Panc1 (cell line): Measurements from ENCODE around the gene GM2A. TPM values are rescaled to one million over a fixed set of nuclear protein-coding genes. Genes with fewer than 3 reads are reported as not detected.

Experiments used
- ATAC-seq: fragments of 200-7000 bp; cut with Tn5 transposase; 2 replicates; pipeline ENCODE4 v1.9.1; 2020; ENCODE audit warnings: mild to moderate bottlenecking, moderate library complexity
- BruUV-seq: library from RNA; stranded (reverse); fragments of 400-500 nt; replicated peaks from 2 replicates; lab custom pipeline; 2021; lab: Mats Ljungman, UMichigan
- CTCF ChIA-PET: fragments of 300-600 bp; sonication (Branson Sonifier 250); formaldehyde crosslinking; loops from one replicate; lab custom pipeline; 2022; ENCODE audit warnings: antibody characterized with exemption; lab: Charles Lee
- POLR2A ChIA-PET: fragments of 300-600 bp; sonication (Branson Sonifier 250); formaldehyde crosslinking; loops from one replicate; lab custom pipeline; 2022; ENCODE audit warnings: antibody characterized with exemption; lab: Charles Lee
- DNase-seq: peaks from one replicate; pipeline ENCODE4 v3.0.0-alpha.2; 2010; ENCODE audit warnings: low read depth, low spot score
- H3K27ac ChIP-seq: 2 replicates; pipeline ENCODE4 v1.5.1; 2011; ENCODE audit warnings: mild to moderate bottlenecking, low read length, inconsistent platforms
- H3K27me3 ChIP-seq: fragments of 200-500 bp; sonication (Bioruptor generic); 2 replicates; pipeline ENCODE4 v1.6.0; 2014; ENCODE audit warnings: low read length, inconsistent platforms; ENCODE audit not compliant: control insufficient read depth, insufficient read depth
- H3K36me3 ChIP-seq: fragments of 200-500 bp; sonication (Bioruptor generic); 2 replicates; pipeline ENCODE4 v1.5.1; 2014; ENCODE audit warnings: inconsistent platforms, mild to moderate bottlenecking, low read length, moderate library complexity; ENCODE audit not compliant: control insufficient read depth, insufficient read depth
- H3K4me1 ChIP-seq: 2 replicates; pipeline ENCODE4 v1.5.1; 2011; ENCODE audit warnings: inconsistent platforms, mild to moderate bottlenecking, low read length, moderate library complexity; ENCODE audit not compliant: control insufficient read depth, insufficient read depth
- H3K4me3 ChIP-seq, 2 experiments: 2 replicates each; pipeline ENCODE4 v1.5.1; 2011 to 2012; ENCODE audit warnings: low read depth in 2 of 2, low read length in 2 of 2, mild to moderate bottlenecking in 2 of 2, inconsistent platforms in 1 of 2, moderate library complexity in 1 of 2
- H3K9me3 ChIP-seq: fragments of 200-500 bp; sonication (Bioruptor generic); 2 replicates; pipeline ENCODE4 v1.5.1; 2014; ENCODE audit warnings: low read depth, mild to moderate bottlenecking, inconsistent platforms, low read length, moderate library complexity; ENCODE audit not compliant: control insufficient read depth, insufficient read depth
- CTCF ChIP-seq: fragments of 450-650 bp; IDR thresholded peaks from 2 replicates; pipeline ENCODE4 v1.5.1; 2017; ENCODE audit warnings: mild to moderate bottlenecking
- POLR2AphosphoS5 ChIP-seq: IDR thresholded peaks from 2 replicates; pipeline ENCODE4 v1.6.1; 2012; ENCODE audit warnings: mild to moderate bottlenecking, low read depth, low read length, moderate library complexity
- SIN3A ChIP-seq: IDR thresholded peaks from 2 replicates; pipeline ENCODE4 v1.6.1; 2012; ENCODE audit warnings: low read depth, mild to moderate bottlenecking, low read length, moderate library complexity, borderline replicate concordance; ENCODE audit not compliant: insufficient read depth
- TCF7L2 ChIP-seq: IDR thresholded peaks from 2 replicates; pipeline ENCODE4 v1.6.1; 2011; ENCODE audit warnings: mild to moderate bottlenecking, low read depth, low read length, inconsistent platforms
- in situ Hi-C: cut with HindIII; loops from 2 replicates; pipeline ENCODE4 v1.10.0; 2016; ENCODE audit warnings: low sequenced_read_pairs, low pct_unique_long_range_greater_than_20kb
- intact Hi-C: fragments of 100-400 bp; cut with micrococcal nuclease; formaldehyde crosslinking; loops from one replicate; pipeline ENCODE4 v1.10.0; 2022; ENCODE audit not compliant: unreplicated experiment
- total RNA-seq: library from RNA; stranded (reverse); gene quantifications from one replicate; pipeline ENCODE4 v1.2.1, GENCODE V29; 2021; ENCODE audit not compliant: unreplicated experiment
- TF ChIP-seq, protein P1 (sequence below), 2 experiments: IDR thresholded peaks; 2 replicates each; pipeline ENCODE4 v1.6.1; 2011 to 2012; ENCODE audit warnings: low read depth in 2 of 2, control low read depth in 1 of 2, low read length in 1 of 2, mild to moderate bottlenecking in 1 of 2, moderate library complexity in 1 of 2; ENCODE audit not compliant: insufficient read depth in 1 of 2

The GM2A gene
- total RNA-seq, 1 experiment from 2014 or later = 40.7 TPM

DNA sequence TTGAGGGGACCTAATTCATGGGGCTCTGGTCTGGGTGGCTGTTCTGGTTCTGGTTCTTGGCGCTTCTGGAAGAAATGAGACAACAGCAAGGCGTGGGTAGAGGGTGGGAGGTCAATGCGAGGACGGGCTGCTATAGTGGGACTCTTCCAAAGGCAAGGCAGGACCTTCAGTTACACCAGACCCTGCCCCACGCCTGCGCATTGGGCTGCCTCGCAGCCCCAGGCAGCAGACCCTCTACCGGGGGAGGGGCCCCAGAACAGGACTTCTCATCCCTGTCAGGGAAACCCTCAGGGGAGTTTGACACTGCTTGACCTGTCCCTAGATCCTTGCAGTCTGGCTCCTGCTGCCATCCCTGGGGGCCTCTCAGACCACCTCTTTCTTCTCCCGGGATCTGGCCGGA, 47.6 kb upstream of the GM2A start:
- Histone ChIP-seq H3K9me3 (no peaks in the 10 kb centered on the region), H3K27me3 (no peaks in the 10 kb centered on the region), H3K36me3 (no peaks in the 10 kb centered on the region), H3K27ac (no peak overlapping the region), H3K4me3 (no peak overlapping the region), H3K4me1 (no peaks in the 10 kb centered on the region)
- no TSS peak for BruUV-seq
- intact Hi-C loops (no loop called here), in situ Hi-C loops (no loop called here)
- ChIA-PET POLR2A (no interaction called here), CTCF (no interaction called here)
- no peak for ATAC-seq
- no peak for TF ChIP-seq TCF7L2
- no peak for TF ChIP-seq POLR2AphosphoS5
- TF ChIP-seq SIN3A = no peak
- TF ChIP-seq CTCF = no peak
- TF ChIP-seq, protein P1, sequence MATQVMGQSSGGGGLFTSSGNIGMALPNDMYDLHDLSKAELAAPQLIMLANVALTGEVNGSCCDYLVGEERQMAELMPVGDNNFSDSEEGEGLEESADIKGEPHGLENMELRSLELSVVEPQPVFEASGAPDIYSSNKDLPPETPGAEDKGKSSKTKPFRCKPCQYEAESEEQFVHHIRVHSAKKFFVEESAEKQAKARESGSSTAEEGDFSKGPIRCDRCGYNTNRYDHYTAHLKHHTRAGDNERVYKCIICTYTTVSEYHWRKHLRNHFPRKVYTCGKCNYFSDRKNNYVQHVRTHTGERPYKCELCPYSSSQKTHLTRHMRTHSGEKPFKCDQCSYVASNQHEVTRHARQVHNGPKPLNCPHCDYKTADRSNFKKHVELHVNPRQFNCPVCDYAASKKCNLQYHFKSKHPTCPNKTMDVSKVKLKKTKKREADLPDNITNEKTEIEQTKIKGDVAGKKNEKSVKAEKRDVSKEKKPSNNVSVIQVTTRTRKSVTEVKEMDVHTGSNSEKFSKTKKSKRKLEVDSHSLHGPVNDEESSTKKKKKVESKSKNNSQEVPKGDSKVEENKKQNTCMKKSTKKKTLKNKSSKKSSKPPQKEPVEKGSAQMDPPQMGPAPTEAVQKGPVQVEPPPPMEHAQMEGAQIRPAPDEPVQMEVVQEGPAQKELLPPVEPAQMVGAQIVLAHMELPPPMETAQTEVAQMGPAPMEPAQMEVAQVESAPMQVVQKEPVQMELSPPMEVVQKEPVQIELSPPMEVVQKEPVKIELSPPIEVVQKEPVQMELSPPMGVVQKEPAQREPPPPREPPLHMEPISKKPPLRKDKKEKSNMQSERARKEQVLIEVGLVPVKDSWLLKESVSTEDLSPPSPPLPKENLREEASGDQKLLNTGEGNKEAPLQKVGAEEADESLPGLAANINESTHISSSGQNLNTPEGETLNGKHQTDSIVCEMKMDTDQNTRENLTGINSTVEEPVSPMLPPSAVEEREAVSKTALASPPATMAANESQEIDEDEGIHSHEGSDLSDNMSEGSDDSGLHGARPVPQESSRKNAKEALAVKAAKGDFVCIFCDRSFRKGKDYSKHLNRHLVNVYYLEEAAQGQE (IDR thresholded peaks at IDR 0.05; ENCODE audit: insufficient read depth in 1 of 2, low read depth in 2 of 2, low read length in 1 of 2) = no peak
- no peak for DNase-seq

GRCh38 chr5:151208481-151208914, 44.5 kb upstream of the GM2A start:
- POLR2A ChIA-PET = no interaction called here
- Histone ChIP-seq H3K27ac (no peak overlapping the region), H3K4me1 (no peaks in the 10 kb centered on the region), H3K36me3 (no peaks in the 10 kb centered on the region), H3K9me3 (no peaks in the 10 kb centered on the region), H3K4me3 (no peak overlapping the region), H3K27me3 (no peaks in the 10 kb centered on the region)
- in situ Hi-C loops = no loop called here
- CTCF ChIA-PET = no interaction called here
- ATAC-seq (no peak), DNase-seq (no peak)
- TF ChIP-seq CTCF (no peak), SIN3A (no peak), TCF7L2 (no peak), POLR2AphosphoS5 (no peak)
- TF ChIP-seq, protein P1 (IDR thresholded peaks at IDR 0.05; ENCODE audit: insufficient read depth in 1 of 2, low read depth in 2 of 2, low read length in 1 of 2) = no peak
- intact Hi-C loops = no loop called here
- no TSS peak for BruUV-seq
